ENCODE results near the gene HYAL2.

- TF ChIP-seq CTCF (IDR thresholded peaks at IDR 0.05; ENCODE audit: low read depth, low read length) (no peak), POLR2A (IDR thresholded peaks at IDR 0.05; ENCODE audit: extremely low read depth, insufficient read length) (no peak), MYC (IDR thresholded peaks at IDR 0.05; ENCODE audit: low read depth, low read length) (no peak)
These were observed 3.9 kb downstream of the HYAL2 start for GRCh38 chr3:50318615-50319014.

Data from NB4 (cell line).